NCI-H524 treated with DMSO at 0.1 percent for 48 hours (cell line): ENCODE results near the gene PLIN4.

Experiments
- DNase-seq: peaks from one replicate; lab custom pipeline; 2025; lab: John Stamatoyannopoulos, UW

Gene PLIN4

DNA sequence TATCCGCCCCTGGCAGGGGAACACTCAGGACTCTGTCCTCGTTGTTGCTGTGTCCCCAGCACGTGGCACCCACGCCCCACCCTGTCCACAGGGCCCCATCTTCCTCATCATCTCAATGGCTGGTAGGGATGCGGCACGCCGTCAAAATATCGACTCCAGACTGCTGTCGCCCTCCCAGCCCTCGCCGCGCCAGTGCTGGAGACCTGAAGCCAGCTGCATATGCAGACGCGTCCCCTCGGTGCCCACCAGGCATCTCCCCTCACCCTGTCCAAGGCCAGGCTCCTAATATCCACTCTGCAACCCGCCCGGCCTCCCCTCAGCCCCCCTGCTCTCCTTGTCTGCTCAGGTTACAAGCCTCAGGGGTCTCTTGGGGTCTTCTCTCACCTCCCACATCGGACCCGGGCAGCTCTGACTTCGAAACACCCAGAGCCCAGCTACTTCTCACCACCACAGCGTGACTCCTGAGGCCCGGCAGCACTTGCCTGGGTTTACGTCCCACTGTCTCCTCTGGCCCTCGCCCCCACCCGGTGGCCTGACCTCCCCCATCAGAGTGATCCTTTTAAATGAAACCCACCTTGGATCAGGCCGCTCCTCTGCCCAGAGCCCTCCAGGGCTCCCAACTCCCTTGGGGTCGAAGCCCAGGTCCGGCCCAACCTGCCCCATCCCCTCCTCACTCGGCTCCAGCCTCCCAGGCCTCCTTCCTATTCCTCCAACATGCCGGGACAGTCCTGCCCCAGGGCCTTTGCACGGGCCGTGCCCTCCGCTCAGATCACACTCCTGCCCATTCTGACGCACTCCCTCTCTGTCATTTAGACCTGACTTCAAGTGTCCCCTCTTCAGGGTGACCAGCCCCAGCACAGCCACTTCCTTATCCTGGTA lies 12.5 kb downstream of the PLIN4 start:
- no peak for DNase-seq

DNA sequence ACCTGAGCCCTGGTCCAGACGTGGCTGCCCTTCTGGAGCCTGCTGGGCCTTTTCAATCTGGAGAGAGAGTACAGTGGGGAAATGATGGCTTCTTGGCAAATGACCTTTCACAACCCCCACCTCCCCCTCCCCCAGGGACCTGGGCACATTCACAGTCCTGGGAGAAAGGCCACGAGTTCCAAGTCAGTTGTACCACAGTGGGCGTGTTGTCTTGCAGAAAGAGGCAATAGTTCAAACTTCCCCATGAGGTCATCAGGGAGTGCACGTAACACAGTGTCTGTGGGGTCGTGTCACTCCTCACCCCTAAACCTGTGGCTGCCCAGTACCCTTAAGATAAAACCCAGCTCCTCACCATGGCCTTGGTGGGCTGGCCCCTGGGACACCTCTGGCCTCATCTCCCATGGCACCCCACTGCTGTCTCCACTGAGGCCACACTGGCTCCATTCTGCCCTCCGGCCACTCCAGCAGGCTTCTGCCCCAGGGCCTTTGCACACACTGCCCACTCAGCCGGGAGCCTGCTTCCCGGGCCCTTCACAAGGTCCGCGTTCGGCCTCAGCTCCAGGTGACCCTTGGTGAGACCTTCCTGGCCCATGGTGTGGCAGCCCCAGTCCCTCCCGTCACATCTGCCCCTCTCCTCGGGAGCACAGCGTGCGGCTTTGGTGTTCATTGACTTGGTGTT lies 13.3 kb downstream of the PLIN4 start:
- no peak for DNase-seq

GRCh38 chr19:4504297-4504701 lies 14.0 kb downstream of the PLIN4 start:
- no peak for DNase-seq

GRCh38 chr19:4503825-4504170 lies 14.5 kb downstream of the PLIN4 start:
- no peak for DNase-seq

GRCh38 chr19:4503132-4503824 lies 15.0 kb downstream of the PLIN4 start:
- no peak for DNase-seq

GRCh38 chr19:4502282-4503131 lies 15.8 kb downstream of the PLIN4 start:
- DNase-seq = no peak

- DNase-seq = no peak
Observed at GRCh38 chr19:4501691-4502090, 16.6 kb downstream of the PLIN4 start.

DNA sequence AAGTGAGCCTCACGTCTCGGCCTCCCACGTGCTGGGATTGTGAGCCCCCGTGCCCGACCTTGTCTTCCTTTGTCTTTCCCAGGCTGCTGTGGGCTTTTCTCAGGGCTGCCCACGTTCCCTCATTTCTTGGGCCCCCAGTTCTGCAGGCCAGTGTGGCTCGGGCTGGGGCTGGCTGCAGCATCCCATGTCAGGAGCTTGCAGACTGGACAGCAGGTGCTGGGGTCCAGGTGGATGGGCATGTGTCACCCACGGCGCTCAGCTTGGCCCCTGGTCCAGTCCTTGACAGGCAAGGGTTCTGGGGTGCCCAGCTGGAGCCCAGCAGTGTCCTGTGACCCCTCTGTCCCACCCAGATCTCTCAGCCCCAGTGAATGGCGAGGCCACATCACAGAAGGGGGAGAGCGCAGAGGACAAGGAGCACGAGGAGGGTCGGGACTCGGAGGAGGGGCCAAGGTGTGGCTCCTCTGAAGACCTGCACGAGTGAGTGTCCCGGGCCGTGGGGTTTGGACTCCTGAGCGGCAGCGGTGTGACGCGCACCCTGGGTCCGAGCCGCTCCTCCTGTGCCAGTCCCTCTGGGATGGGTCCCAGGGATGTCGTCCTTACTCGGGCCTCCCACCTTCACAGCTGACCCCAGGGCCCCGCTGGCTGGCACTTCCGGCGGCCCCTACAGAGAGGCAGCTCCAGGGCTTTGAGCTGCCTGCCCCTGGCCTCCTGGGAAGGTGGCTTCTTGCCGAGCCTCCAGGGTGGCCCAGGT lies 17.3 kb downstream of the PLIN4 start:
- no peak for DNase-seq

GRCh38 chr19:4499855-4500254 lies 18.4 kb downstream of the PLIN4 start:
- no peak for DNase-seq

DNA sequence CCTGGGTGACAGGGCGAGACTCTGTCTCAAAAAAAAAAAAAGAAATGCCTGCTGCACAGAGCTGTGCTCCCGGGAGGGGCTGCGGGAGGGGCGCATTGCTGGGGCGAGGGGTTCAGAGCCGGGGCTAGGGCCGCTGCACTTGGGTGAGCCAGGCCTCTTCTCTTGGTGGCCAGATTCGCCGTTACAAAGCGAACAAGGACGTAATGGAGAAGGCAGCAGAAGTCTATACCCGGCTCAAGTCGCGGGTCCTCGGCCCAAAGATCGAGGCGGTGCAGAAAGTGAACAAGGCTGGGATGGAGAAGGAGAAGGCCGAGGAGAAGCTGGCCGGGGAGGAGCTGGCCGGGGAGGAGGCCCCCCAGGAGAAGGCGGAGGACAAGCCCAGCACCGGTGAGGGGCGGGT lies 19.0 kb downstream of the PLIN4 start:
- DNase-seq = no peak

DNA sequence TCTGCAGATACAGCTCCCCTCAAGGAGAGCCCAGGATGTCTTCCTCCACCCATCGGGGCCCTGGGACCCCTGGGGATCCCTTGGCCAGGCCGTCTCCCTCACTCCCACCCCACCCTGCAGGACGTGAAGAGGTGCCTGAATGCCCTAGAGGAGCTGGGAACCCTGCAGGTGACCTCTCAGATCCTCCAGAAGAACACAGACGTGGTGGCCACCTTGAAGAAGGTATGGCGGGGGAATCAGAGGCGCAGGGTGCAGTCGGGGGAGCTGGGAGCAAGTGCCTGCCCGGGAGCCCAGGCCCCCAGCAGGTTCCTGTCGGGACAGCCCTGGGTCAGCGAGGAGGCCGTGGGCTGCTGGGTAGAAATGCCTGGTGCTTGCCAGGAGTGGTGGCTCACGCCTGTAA lies 19.6 kb downstream of the PLIN4 start:
- DNase-seq = no peak

GRCh38 chr19:4497770-4498389 lies 20.4 kb downstream of the PLIN4 start:
- no peak for DNase-seq

- no peak for DNase-seq
Observed at GRCh38 chr19:4496304-4496703, 22.0 kb downstream of the PLIN4 start.

DNA sequence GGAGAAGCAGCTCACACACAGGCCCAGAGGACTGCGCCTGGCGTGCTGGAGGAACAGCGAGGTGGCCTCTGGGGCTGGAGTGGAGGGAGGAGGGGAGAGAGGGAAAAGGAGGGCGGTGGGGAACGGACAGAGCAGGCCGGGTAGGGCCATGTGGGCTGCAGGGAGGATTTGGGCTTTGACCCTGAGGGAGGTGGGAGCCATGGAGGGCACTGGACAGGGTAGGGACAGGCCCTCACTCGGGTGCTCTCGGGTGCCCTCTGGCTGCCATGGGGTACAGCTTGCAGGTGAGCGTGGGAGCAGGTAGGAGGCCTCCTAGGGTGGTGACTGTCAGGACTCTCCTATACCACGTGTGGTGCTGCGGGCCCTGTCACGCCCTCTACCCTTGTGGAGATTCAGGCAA lies 22.8 kb downstream of the PLIN4 start:
- DNase-seq = no peak

DNA sequence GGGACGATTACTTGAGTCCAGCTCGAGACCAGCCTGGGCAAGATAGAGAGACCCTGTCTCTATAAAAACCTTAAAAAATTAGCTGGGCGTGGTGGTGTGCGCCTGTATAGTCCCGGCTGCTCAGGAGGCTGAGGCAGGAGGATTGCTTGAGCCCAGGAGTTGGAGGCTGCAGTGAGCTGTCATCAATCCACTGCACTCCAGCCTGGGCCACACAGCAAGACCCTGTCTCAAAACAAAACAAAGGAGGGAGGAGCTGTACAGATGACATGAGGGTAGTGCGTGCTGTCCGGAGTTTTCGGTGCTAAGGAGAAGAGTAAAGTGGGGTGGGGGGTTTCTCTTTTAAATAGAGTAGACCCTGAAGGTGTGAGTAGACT lies 23.6 kb downstream of the PLIN4 start:
- no peak for DNase-seq

- DNase-seq = no peak
Observed at GRCh38 chr19:4493929-4494690, 24.2 kb downstream of the PLIN4 start.

DNA sequence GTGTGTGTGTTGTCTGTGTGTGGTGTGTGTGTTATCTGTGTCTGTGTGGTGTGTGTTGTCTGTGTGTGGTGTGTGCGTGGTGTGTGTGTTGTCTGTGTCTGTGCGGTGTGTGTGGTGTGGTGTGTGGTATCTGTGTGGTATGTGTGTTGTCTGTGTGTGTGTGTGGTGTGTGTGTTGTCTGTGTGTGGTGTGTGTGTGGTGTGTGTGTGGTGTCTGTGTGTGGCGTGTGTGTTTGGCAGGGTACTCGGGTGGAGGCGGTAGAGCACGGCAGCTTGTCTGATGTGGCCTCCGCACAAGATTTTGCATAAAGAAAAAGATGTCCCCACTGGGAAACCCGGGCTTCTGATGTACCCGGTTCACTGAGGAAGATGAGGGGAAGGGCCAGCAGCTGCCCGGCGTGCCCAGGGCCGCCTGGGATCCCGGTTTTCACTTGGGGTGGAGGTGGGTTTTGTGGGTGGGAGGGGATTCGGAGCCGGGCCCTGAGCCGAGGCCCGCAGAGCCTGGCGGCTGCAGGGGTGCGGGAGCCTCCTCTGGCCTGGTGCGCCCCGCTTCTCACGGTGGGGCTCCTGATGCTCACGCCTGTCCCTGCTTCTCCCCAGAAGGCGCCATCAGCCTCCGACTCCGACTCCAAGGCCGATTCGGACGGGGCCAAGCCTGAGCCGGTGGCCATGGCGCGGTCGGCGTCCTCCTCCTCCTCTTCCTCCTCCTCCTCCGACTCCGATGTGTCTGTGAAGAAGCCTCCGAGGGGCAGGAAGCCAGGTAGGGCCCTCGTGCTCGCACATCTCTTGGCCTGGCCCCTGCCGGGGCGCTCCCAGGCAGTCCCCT lies 25.0 kb downstream of the PLIN4 start:
- no peak for DNase-seq

- DNase-seq = no peak
Observed at GRCh38 chr19:4492337-4493103, 25.8 kb downstream of the PLIN4 start.

DNA sequence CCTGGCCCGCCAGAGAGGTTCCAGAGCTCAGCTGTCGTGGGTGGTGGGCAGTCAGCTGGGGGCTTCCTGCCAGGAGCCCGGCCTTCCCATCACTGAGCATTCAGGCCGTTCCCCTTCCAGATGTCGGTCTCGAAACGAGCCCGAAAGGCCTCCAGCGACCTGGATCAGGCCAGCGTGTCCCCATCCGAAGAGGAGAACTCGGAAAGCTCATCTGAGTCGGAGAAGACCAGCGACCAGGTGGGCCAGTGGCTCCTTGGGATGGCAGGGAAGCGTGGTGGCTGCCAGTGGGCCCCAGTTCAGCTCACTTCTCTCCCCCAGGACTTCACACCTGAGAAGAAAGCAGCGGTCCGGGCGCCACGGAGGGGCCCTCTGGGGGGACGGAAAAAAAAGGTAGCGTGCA lies 26.8 kb downstream of the PLIN4 start:
- no peak for DNase-seq
